NCI-H146 (cell line): ENCODE data around the gene AEBP1.
A peak's percentile ranks its signal among the peaks of the same experiment; 100 is the strongest.
"Not testable (repeated sequence)": the region's sequence is repeated elsewhere in the genome, so short reads cannot be mapped to it uniquely, and the experiment has no call there.

Source experiments
- DNase-seq: peaks from one replicate; lab custom pipeline; 2025; lab: John Stamatoyannopoulos, UW

Gene AEBP1

GRCh38 chr7:44117801-44118429 is 13.8 kb downstream of the AEBP1 start:
- DNase-seq: no peak

- no peak for DNase-seq
Measured at GRCh38 chr7:44119829-44120380, 15.8 kb downstream of the AEBP1 start.

- DNase-seq: no peak
Measured at GRCh38 chr7:44120395-44120794, 16.2 kb downstream of the AEBP1 start.

- DNase-seq: no peak
Measured at GRCh38 chr7:44121761-44122420, 17.7 kb downstream of the AEBP1 start.

GRCh38 chr7:44122529-44122928 is 18.4 kb downstream of the AEBP1 start:
- DNase-seq: no peak

GRCh38 chr7:44123190-44124003 is 19.3 kb downstream of the AEBP1 start, which contains the start of gene POLD2:
Gene POLD2 (minus strand): TSS chr7:44123548. CDS start chr7:44122053, 1,495 bp downstream.
- peak; percentile 98 for DNase-seq

- no peak for DNase-seq
Measured at GRCh38 chr7:44124822-44125202, 20.7 kb downstream of the AEBP1 start.

- DNase-seq: not testable (repeated sequence)
Measured at GRCh38 chr7:44126574-44126973, 22.4 kb downstream of the AEBP1 start.

- DNase-seq: no peak
Measured at GRCh38 chr7:44127161-44127560, 23.0 kb downstream of the AEBP1 start.

- DNase-seq: no peak
Measured at GRCh38 chr7:44128721-44129582, 24.8 kb downstream of the AEBP1 start.

GRCh38 chr7:44131173-44132029 is 27.3 kb downstream of the AEBP1 start:
- peak; percentile 49 for DNase-seq

- no peak for DNase-seq
Measured at GRCh38 chr7:44132039-44132438, 27.9 kb downstream of the AEBP1 start.

- no peak for DNase-seq
Measured at GRCh38 chr7:44133295-44133694, 29.1 kb downstream of the AEBP1 start.

GRCh38 chr7:44134943-44135628 is 30.9 kb downstream of the AEBP1 start:
- no peak for DNase-seq

- no peak for DNase-seq
Measured at GRCh38 chr7:44136731-44137130, 32.6 kb downstream of the AEBP1 start.

GRCh38 chr7:44138698-44139097 is 34.6 kb downstream of the AEBP1 start:
- no peak for DNase-seq

- DNase-seq: no peak
Measured at GRCh38 chr7:44139311-44140010, 35.3 kb downstream of the AEBP1 start.

GRCh38 chr7:44140341-44140740 is 36.2 kb downstream of the AEBP1 start:
- no peak for DNase-seq

GRCh38 chr7:44141221-44141850 is 37.2 kb downstream of the AEBP1 start, which contains the start of gene MYL7:
Gene MYL7 (minus strand): TSS chr7:44141332. CDS start chr7:44141305, 27 bp downstream.
- no peak for DNase-seq
